Body of pancreas (tissue), 4 donors: ENCODE results near the gene KERA. TPM values are rescaled to one million over a fixed set of nuclear protein-coding genes. Genes with fewer than 3 reads are reported as not detected.

Source experiments
- ATAC-seq: fragments of 150-250 bp; one replicate; pipeline ENCODE4 v1.9.1; 2016
- DNase-seq, 4 donors: peaks; one replicate each; pipeline ENCODE4 v3.0.0-alpha.2; 2019
- H3K27ac ChIP-seq, 4 donors: fragments of 200-600 bp; sonication (generic); 1 replicate in 3 of 4; 2 replicates in 1 of 4; pipeline versions ENCODE4 v1.5.1 to v1.6.1; 2016 to 2019; ENCODE audit warnings: mild to moderate bottlenecking in 1 of 4, mixed read lengths in 1 of 4, moderate library complexity in 1 of 4
- H3K27me3 ChIP-seq, 2 donors: fragments of 200-600 bp; sonication (generic); one replicate each; pipeline ENCODE4 v1.6.0; 2016; ENCODE audit warnings: mild to moderate bottlenecking in 1 of 2
- H3K36me3 ChIP-seq, 2 donors: fragments of 200-600 bp; sonication (generic); replicated peaks in 1 of 2; 2 replicates each; pipeline ENCODE4 v1.5.1; 2016; ENCODE audit warnings: low read depth in 2 of 2; ENCODE audit not compliant: insufficient read depth in 1 of 2
- H3K4me1 ChIP-seq: fragments of 200-600 bp; sonication (generic); one replicate; pipeline ENCODE4 v1.6.0; 2016
- H3K4me3 ChIP-seq, 2 donors: fragments of 200-600 bp; sonication (generic); 1 replicate in 1 of 2; 2 replicates in 1 of 2; pipeline ENCODE4 v1.5.1; 2016 to 2019
- H3K9me3 ChIP-seq, 3 donors: fragments of 200-600 bp; sonication (generic); 1 replicate in 2 of 3; 2 replicates in 1 of 3; pipeline ENCODE4 v1.5.1; 2016
- POLR2A ChIP-seq, 3 donors: fragments of 450-650 bp; IDR thresholded peaks; one replicate each; pipeline ENCODE4 v1.6.1; 2016; ENCODE audit warnings: antibody characterized with exemption in 3 of 3, mild to moderate bottlenecking in 2 of 3
- WGBS, 2 donors: methylation state at CpG; one replicate each; pipeline ENCODE4 v1.1.5; 2017; 5-methylcytosine and 5-hydroxymethylcytosine counted together
- intact Hi-C: fragments of 100-400 bp; cut with DNase I; formaldehyde crosslinking; loops from one replicate; pipeline ENCODE4 v1.15.1; 2023
- total RNA-seq, 2 donors: library from RNA; depleted of rRNA; stranded (reverse); fragments of >200 nt; gene quantifications; one replicate each; pipeline ENCODE4 v1.1.0, GENCODE V29; 2016
- TF ChIP-seq, protein P1 (sequence below), 7 experiments: fragments of 450-650 bp in 4 of 7; fragments of 200-600 bp in 3 of 7; sonication (generic) in 3 of 7; IDR thresholded peaks; one replicate each; pipeline ENCODE4 v1.5.1; 2016 to 2019; ENCODE audit warnings: antibody characterized with exemption in 7 of 7

Gene KERA
- total RNA-seq, 2 donors from 2014 or later, result not detected

DNA sequence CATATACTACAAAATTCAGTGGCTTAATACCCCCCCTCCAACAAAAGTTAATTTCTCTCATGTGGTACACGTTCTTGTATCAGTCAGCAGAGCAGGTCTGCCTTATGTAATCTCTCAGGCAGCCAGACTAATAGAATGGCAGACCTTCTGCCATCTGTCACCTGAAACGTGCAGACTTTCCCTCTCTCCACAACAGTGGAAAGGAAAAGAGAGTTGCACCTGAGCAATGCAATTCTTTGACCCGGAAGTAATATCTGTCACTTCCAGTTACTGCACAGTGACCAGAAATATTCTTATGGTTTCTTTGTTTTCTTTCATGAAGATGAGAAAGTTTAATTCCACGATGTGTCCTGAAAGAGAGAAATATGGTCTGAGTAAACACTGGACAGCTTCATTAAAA is 14.4 kb downstream of the KERA start:
- no peak for ATAC-seq
- Histone ChIP-seq H3K36me3 (no peaks in the 10 kb centered on the region), H3K27ac (no peak overlapping the region), H3K4me3 (no peak overlapping the region), H3K9me3 (no peaks in the 10 kb centered on the region), H3K4me1 (no peaks in the 10 kb centered on the region), H3K27me3 (no peaks in the 10 kb centered on the region)
- TF ChIP-seq, protein P1, sequence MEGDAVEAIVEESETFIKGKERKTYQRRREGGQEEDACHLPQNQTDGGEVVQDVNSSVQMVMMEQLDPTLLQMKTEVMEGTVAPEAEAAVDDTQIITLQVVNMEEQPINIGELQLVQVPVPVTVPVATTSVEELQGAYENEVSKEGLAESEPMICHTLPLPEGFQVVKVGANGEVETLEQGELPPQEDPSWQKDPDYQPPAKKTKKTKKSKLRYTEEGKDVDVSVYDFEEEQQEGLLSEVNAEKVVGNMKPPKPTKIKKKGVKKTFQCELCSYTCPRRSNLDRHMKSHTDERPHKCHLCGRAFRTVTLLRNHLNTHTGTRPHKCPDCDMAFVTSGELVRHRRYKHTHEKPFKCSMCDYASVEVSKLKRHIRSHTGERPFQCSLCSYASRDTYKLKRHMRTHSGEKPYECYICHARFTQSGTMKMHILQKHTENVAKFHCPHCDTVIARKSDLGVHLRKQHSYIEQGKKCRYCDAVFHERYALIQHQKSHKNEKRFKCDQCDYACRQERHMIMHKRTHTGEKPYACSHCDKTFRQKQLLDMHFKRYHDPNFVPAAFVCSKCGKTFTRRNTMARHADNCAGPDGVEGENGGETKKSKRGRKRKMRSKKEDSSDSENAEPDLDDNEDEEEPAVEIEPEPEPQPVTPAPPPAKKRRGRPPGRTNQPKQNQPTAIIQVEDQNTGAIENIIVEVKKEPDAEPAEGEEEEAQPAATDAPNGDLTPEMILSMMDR (IDR thresholded peaks at IDR 0.05), result no peak
- intact Hi-C loops, result no loop called here
- 44 to 51% methylated on average over 4 of the region's 4 CpGs for WGBS, 2 donors
- no peak for DNase-seq

GRCh38 chr12:91040096-91040755 is 17.6 kb downstream of the KERA start:
- ATAC-seq (no peak), DNase-seq (no peak)
- no peaks in the 10 kb centered on the region for H3K9me3 ChIP-seq
- TF ChIP-seq, protein P1 (IDR thresholded peaks at IDR 0.05), result no peak
- no peak for TF ChIP-seq POLR2A (IDR thresholded peaks at IDR 0.05)
- intact Hi-C loops, result no loop called here
- H3K27ac ChIP-seq, result no peak overlapping the region
- H3K4me1 ChIP-seq, result no peaks in the 10 kb centered on the region
- H3K36me3 ChIP-seq, result no peaks in the 10 kb centered on the region
- H3K27me3 ChIP-seq, result no peaks in the 10 kb centered on the region
- H3K4me3 ChIP-seq, result no peak overlapping the region
- WGBS, 2 donors, result 60 to 69% methylated on average over 1 of the region's 1 CpG

DNA sequence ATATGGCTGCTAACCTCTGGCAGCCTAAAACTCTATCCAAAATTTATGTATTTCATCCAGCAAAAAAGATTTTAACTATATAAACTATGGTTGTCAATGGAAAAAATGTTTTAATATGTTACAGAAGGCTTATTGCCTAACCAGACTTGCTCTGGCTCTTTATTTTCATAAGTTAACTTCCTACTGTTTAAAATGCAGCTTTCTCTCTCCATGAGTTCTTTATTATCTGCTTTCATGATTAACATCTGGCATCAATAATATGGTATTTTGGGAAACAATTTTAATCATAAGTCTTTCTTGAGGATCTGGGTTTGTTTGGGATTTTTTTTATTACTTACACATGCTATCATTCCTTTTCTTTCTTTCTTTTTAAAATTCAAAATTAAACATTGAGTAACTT is 20.5 kb downstream of the KERA start:
- no peaks in the 10 kb centered on the region for H3K9me3 ChIP-seq
- no peaks in the 10 kb centered on the region for H3K27me3 ChIP-seq
- ATAC-seq, result no peak
- no peak overlapping the region for H3K4me3 ChIP-seq
- no peak overlapping the region for H3K27ac ChIP-seq
- no peak for TF ChIP-seq POLR2A (IDR thresholded peaks at IDR 0.05)
- TF ChIP-seq, protein P1 (IDR thresholded peaks at IDR 0.05), result no peak
- no peaks in the 10 kb centered on the region for H3K4me1 ChIP-seq
- intact Hi-C loops, result no loop called here
- H3K36me3 ChIP-seq, result no peaks in the 10 kb centered on the region
- DNase-seq, result no peak

- H3K4me1 ChIP-seq, result no peaks in the 10 kb centered on the region
- DNase-seq (no peak), ATAC-seq (no peak)
- H3K27me3 ChIP-seq, result no peaks in the 10 kb centered on the region
- no peaks in the 10 kb centered on the region for H3K9me3 ChIP-seq
- H3K27ac ChIP-seq, result no peak overlapping the region
- no peak overlapping the region for H3K4me3 ChIP-seq
- 71 to 91% methylated on average over 2 of the region's 2 CpGs for WGBS, 2 donors
- TF ChIP-seq, protein P1 (IDR thresholded peaks at IDR 0.05), result no peak
- TF ChIP-seq POLR2A (IDR thresholded peaks at IDR 0.05), result no peak
- no peaks in the 10 kb centered on the region for H3K36me3 ChIP-seq
- intact Hi-C loops, result no loop called here
These were observed 24.6 kb downstream of the KERA start for GRCh38 chr12:91033251-91033650.

GRCh38 chr12:91023326-91024004 is 34.4 kb downstream of the KERA start:
- WGBS, 2 donors, result 43 to 55% methylated on average over 1 of the region's 1 CpG
- intact Hi-C loops, result no loop called here
- no peak for DNase-seq

More at GRCh38 chr12:91023326-91024004, 34.4 kb downstream of the KERA start:
- no peaks in the 10 kb centered on the region for H3K36me3 ChIP-seq
- no peak overlapping the region for H3K27ac ChIP-seq
- TF ChIP-seq, protein P1 (IDR thresholded peaks at IDR 0.05), result no peak
- no peak for TF ChIP-seq POLR2A (IDR thresholded peaks at IDR 0.05)
- no peaks in the 10 kb centered on the region for H3K4me1 ChIP-seq
- no peaks in the 10 kb centered on the region for H3K9me3 ChIP-seq
- H3K27me3 ChIP-seq, result no peaks in the 10 kb centered on the region
- no peak overlapping the region for H3K4me3 ChIP-seq
- ATAC-seq, result no peak
